Peyer's patch (tissue), 4 donors: ENCODE results near the gene TMEM92. TPM values are rescaled to one million over a fixed set of nuclear protein-coding genes. Genes with fewer than 3 reads are reported as not detected.
"Not testable (repeated sequence)": the region's sequence is repeated elsewhere in the genome, so short reads cannot be mapped to it uniquely, and the experiment has no call there.

Experiments
- DNase-seq, 3 donors: peaks; one replicate each; pipeline ENCODE4 v3.0.0-alpha.2; 2017 to 2019
- H3K27ac ChIP-seq, 4 donors: fragments of 200-600 bp; sonication (generic); one replicate each; pipeline ENCODE4 v1.5.1; 2016 to 2019
- H3K27me3 ChIP-seq, 2 donors: fragments of 200-600 bp; sonication (generic); one replicate each; pipeline ENCODE4 v1.5.1; 2019
- H3K36me3 ChIP-seq, 3 donors: fragments of 200-600 bp; sonication (generic); one replicate each; pipeline ENCODE4 v1.5.1; 2016 to 2019
- H3K4me1 ChIP-seq, 4 donors: fragments of 200-600 bp; sonication (generic); one replicate each; pipeline ENCODE4 v1.5.1; 2016 to 2019
- H3K4me3 ChIP-seq, 4 donors: fragments of 200-600 bp; sonication (generic); 1 replicate in 3 of 4; 2 replicates in 1 of 4; pipeline ENCODE4 v1.5.1; 2016 to 2019; ENCODE audit warnings: mild to moderate bottlenecking in 1 of 4
- H3K9me3 ChIP-seq, 4 donors: fragments of 200-600 bp; sonication (generic); one replicate each; pipeline ENCODE4 v1.5.1; 2016 to 2019; ENCODE audit warnings: mild to moderate bottlenecking in 1 of 4
- CTCF ChIP-seq, 6 experiments: fragments of 450-650 bp in 4 of 6; fragments of 200-600 bp in 2 of 6; sonication (generic) in 1 of 6; IDR thresholded peaks; one replicate each; pipeline ENCODE4 v1.5.1; 2017 to 2019; ENCODE audit warnings: antibody characterized with exemption in 6 of 6, mild to moderate bottlenecking in 3 of 6, moderate library complexity in 1 of 6
- POLR2A ChIP-seq, 2 donors: fragments of 450-650 bp; IDR thresholded peaks; one replicate each; pipeline ENCODE4 v1.5.1; 2017; ENCODE audit warnings: antibody characterized with exemption in 2 of 2, mild to moderate bottlenecking in 2 of 2, moderate library complexity in 2 of 2
- total RNA-seq, 4 donors: library from RNA; depleted of rRNA; stranded (reverse); fragments of >200 nt; gene quantifications; one replicate each; pipeline ENCODE4 v1.1.0, GENCODE V29; 2016

Gene TMEM92
- total RNA-seq, 4 donors from 2014 or later = 0.83 to 86.0 (median 50.6) TPM

DNA sequence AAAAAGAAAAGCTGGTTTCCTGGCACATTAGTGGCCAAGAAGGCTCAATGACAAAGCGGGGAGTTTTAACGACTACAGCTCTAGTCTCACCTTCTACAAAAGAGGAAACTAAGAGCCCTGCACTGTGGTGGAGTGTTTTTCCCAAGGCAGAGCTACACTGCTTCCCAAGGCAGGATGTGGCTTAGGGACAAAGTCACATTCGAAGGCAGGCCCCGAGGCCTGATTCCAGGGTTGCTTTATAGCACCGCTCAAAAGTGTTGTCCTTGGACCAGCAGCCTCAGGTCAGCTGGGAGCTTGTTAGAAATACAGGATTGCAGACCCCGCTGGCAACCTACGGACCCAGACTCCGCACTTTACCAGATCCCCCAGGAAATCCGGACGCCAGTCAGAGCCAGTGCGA lies 23.8 kb downstream of the TMEM92 start:
- H3K27me3 ChIP-seq = no peaks in the 10 kb centered on the region
- no peak overlapping the region for H3K4me3 ChIP-seq
- no peaks in the 10 kb centered on the region for H3K4me1 ChIP-seq
- H3K27ac ChIP-seq = no peak overlapping the region
- H3K9me3 ChIP-seq = no peaks in the 10 kb centered on the region
- H3K36me3 ChIP-seq = no peaks in the 10 kb centered on the region
- TF ChIP-seq CTCF (IDR thresholded peaks at IDR 0.05) = no peak
- no peak for TF ChIP-seq POLR2A (IDR thresholded peaks at IDR 0.05)
- no peak for DNase-seq

DNA sequence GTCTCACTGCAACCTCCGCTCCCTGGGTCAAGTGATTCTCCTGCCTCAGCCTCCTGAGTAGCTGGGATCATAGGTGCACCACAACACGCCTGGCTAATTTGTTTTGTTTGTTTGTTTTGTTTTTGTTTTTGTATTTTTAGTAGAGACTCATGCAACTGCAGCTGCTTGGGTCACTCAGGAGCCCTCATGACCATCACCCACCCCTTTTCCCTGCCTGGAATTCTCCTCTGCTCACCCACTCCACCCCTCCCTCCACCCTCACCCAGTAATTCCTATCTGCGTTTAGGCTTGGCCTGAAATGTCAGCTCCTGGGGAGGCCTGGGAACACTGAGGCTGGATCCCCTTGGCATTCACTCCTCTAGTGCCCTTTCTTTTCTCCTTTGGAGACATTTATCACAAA lies 25.5 kb downstream of the TMEM92 start:
- no peaks in the 10 kb centered on the region for H3K9me3 ChIP-seq
- H3K27me3 ChIP-seq = no peaks in the 10 kb centered on the region
- H3K27ac ChIP-seq = no peak overlapping the region
- no peak for DNase-seq
- TF ChIP-seq CTCF (IDR thresholded peaks at IDR 0.05) = no peak
- TF ChIP-seq POLR2A (IDR thresholded peaks at IDR 0.05) = no peak
- no peak overlapping the region for H3K4me3 ChIP-seq
- H3K36me3 ChIP-seq = no peaks in the 10 kb centered on the region
- peaks cover 0 to 4% (median 0%) of the 10 kb centered on the region in 4 donors for H3K4me1 ChIP-seq

GRCh38 chr17:50300824-50301223 lies 26.6 kb downstream of the TMEM92 start:
- not testable (repeated sequence) for H3K36me3 ChIP-seq, H3K9me3 ChIP-seq, DNase-seq, H3K4me3 ChIP-seq, H3K27me3 ChIP-seq, H3K27ac ChIP-seq, H3K4me1 ChIP-seq

- Histone ChIP-seq H3K9me3 (no peaks in the 10 kb centered on the region), H3K27me3 (no peaks in the 10 kb centered on the region), H3K27ac (no peak overlapping the region), H3K36me3 (no peaks in the 10 kb centered on the region), H3K4me1 (peaks cover 0 to 9% (median 0%) of the 10 kb centered on the region in 4 donors), H3K4me3 (no peak overlapping the region)
- no peak for DNase-seq
- TF ChIP-seq POLR2A (IDR thresholded peaks at IDR 0.05) (no peak), CTCF (IDR thresholded peaks at IDR 0.05) (no peak)
These were observed 27.8 kb downstream of the TMEM92 start for GRCh38 chr17:50301891-50302584.

- no peak for TF ChIP-seq CTCF (IDR thresholded peaks at IDR 0.05)
- TF ChIP-seq POLR2A (IDR thresholded peaks at IDR 0.05) = no peak
These were observed 28.8 kb downstream of the TMEM92 start for GRCh38 chr17:50303051-50303450.

GRCh38 chr17:50303596-50303995 lies 29.3 kb downstream of the TMEM92 start:
- Histone ChIP-seq H3K4me1 (peaks cover 0 to 9% (median 0%) of the 10 kb centered on the region in 4 donors), H3K4me3 (no peak overlapping the region), H3K36me3 (no peaks in the 10 kb centered on the region), H3K27ac (no peak overlapping the region), H3K27me3 (no peaks in the 10 kb centered on the region), H3K9me3 (no peaks in the 10 kb centered on the region)
- TF ChIP-seq POLR2A (IDR thresholded peaks at IDR 0.05) (no peak), CTCF (IDR thresholded peaks at IDR 0.05) (no peak)
- no peak for DNase-seq

More at GRCh38 chr17:50303051-50303450, 28.8 kb downstream of the TMEM92 start:
- H3K9me3 ChIP-seq = no peaks in the 10 kb centered on the region
- no peak for DNase-seq
- H3K4me1 ChIP-seq = peaks cover 0 to 9% (median 0%) of the 10 kb centered on the region in 4 donors
- no peak overlapping the region for H3K4me3 ChIP-seq
- no peak overlapping the region for H3K27ac ChIP-seq
- H3K36me3 ChIP-seq = no peaks in the 10 kb centered on the region
- no peaks in the 10 kb centered on the region for H3K27me3 ChIP-seq
